CD4-positive, alpha-beta T cell treated with Interleukin-4 for 4 hours (primary cell): ENCODE measurements around the gene MEGF11.

ENCODE experiments used
- DNase-seq: peaks from one replicate; pipeline ENCODE4 v3.0.0-alpha.2; 2020

The MEGF11 gene

DNA sequence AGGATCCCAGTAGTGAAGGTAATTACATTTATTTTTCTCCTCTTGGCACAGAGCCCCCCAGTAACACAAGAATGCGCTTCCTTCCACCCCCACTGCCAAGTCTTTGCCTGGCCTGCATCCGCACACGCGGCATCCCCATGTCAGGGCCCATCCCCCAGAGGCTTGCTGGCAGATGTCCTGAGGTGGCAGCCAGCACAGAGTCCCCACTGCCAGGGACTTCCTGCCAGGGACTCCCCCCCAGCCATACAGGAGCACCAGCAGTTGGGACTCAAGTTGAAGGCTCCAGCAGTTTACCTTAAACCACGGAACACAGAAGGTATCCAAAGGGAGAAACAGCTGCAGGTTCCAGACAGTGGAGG lies 41.0 kb downstream of the MEGF11 start:
- DNase-seq: no peak

DNA sequence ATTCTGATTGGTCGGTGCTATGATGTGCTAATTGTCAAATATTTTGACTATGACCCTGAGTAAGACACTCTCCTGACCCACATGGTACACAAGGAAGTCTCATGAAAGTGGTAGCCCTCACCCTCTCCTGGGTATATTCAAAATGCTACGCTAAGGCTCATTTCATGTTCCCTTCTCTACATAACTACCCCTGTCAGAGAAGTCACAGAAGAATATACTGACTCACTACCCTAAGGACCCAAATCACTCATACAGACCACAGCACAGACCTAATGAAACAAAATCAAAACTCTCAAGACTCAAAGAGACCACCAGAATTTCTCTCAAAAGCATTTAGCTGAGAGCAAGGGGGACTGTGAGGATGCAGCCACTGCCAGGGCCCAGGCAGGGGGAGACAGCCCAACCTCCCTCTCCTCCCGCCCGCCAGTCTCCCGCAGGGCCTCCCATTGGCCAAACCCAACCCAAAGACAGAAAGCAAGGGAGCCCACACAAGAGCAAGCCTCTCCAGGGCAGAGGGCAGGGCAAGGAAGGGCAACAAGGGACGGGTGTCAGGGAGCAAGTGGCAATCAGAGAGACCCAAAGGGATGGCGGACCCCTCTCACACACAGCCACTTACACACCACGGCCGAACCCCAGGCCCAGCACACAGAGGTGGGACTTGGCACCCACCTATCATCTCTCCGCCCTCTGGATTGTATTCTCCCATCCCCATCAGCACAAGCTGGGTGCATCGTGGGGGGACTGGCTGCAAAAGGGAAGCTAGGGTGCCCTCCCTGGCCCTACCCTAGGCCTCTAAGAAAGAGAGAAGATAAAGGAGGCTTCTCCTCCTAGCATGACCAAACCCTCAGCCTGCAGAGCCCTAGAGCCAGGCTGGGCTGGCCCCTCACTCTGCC lies 41.6 kb downstream of the MEGF11 start:
- DNase-seq: no peak

DNA sequence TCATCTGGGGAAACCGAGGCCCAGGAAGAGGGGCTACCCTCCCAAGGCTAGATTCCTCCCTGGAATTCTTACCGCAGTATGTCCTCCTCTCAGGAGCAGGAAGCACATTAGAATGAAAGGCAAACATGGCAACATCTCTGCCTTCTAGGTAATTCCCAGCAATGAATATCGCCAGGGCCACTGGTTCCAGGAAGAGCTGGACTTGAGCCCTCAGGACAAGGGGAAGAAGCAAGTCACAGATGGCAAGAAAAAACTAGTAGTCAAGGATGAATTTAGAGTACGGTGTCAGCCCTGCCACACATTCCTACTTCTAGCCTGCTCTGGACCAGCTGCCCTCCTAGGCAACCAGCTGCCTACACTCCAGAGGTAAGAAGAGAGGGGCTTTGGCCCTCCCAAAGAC lies 42.9 kb downstream of the MEGF11 start:
- DNase-seq: no peak

DNA sequence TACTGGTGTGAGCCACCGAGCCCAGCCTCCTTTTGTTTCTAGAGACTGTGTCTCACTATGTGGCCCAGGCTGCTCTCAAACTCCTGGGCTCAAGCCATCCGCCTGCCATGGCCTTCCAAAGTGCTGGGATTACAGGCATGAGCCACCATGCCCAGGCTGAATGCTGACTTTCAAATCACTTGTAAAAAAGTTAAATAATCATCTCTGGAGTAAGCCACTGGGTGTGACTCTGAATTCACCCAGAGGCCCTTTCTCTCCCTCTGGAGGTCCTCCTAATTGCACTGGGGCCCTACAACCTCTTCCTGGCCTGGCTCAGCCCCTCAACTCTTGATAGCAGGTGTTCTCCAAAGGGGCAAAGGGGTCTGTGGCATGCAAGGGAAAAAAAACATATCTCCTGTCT lies 54.8 kb downstream of the MEGF11 start:
- no peak for DNase-seq

DNA sequence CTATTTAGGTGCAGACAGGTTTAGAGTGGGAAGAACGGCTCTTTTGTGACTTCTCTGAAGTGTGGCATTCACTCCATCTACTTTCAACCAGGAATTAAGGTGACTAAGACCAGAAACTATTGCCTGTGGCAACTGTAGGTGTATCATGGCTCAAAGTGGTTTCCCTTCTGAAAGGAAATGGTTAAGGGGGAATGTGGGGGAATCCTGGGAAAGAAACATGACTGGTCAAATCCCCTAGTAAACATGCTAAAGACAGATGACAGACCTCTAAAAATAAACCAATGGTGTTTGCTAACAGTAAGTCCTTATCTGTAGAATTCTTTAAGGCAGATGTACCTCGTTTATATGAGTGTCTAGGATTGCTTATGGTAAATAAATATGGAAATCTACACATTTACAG lies 56.9 kb downstream of the MEGF11 start:
- no peak for DNase-seq

DNA sequence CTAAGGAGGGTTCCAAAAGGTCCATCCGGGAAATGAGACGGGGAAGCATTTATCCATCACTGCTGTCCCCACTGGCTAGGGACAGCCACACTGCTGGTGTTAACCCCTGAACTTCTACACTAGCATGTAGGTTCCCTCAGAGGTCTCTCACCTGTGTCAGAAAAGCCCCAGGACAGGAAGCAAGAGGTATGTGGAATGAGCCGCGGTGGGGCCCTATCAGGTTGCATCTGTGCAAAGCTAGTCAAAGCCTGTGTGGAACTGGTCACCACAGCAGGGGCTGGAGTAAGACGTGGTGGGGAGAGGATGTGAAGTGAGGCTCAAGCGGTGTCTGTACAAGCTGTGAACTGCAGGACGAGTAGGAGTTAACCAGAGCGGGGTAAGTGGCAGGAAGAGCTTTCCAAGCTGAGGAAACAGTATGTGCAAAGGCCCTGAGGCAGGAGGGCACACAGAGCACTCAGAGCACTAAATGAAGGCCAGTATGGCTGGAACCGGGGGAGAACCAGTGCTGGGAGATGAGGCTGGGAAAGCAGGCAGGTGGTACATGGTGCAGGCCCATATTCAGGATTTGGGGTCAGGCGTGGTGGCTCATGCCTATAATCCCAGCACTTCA lies 57.8 kb downstream of the MEGF11 start:
- no peak for DNase-seq

DNA sequence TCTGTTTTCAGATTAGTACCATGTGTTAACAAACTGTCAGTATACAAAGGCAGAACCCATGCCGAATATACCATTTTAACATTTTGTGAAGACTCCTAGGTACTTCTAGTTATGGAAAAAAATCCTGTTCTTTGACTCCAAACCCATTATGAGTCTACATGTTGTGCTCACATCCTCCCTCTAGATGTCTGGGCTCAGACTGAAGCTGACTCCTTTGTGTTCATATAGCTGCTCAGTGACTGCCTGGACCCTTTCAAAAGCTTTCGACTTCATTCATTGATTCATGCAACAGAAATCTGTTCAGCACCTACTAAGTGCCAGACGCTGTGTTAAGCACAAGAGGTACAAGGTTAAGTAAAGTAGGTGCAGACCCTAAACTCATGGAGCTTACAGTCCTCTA lies 60.5 kb downstream of the MEGF11 start:
- no peak for DNase-seq

DNA sequence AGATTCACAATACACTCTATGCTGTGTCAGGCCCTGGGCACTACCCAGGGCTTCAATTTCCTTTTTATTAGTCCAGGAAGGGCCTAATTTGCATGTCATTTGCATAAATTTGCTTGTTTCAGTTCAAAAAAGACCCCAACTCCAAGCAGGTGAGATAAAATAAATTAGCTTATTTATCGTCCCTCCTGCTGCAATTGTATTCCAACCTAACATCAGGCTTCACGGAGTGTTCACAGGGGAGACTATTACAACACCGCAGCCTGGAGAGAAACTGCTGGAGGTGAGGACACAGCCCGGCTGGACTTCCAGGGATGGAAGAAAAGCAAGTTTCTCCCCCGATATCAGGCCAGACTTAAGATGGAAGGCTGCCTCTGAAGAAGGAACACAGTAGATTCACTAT lies 62.8 kb downstream of the MEGF11 start:
- no peak for DNase-seq

DNA sequence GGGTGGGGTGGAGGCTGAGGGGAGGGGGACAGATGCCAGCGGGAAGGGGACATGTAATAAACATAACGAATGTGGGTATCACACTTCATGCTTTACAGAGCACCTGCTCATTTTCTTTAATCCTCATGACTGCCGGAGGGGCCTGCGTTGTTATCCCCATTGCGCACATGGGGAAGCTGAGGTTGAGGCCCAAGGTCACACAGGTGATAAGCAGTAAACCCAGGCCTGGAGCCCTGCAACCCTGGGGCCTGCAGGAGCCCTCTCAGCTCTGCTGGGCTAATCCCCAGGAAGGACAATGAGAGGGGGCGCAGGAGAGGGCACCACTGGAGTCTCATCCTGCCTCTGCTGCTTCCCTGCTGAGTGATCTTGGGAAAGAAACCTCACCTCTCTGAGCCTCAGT lies 64.3 kb downstream of the MEGF11 start:
- no peak for DNase-seq

DNA sequence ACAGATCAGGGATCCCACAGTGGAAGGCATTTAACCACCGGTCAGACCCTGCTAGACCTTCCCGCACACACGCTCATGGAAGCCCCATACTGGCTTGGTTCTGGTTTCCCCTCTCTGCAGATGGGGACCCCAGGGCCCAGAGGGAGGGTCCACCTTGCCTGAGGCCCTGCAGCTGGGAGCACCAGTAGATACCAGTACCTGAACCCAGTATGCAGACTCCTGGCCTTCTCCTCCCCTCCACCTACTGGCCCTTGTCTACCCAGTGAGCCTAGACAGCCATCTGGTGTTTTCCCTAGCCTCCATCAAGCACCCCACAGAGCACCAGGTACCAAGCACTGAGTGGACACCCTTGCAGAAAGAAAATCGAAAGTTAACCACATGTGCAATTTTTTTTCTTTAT lies 65.1 kb downstream of the MEGF11 start:
- no peak for DNase-seq

DNA sequence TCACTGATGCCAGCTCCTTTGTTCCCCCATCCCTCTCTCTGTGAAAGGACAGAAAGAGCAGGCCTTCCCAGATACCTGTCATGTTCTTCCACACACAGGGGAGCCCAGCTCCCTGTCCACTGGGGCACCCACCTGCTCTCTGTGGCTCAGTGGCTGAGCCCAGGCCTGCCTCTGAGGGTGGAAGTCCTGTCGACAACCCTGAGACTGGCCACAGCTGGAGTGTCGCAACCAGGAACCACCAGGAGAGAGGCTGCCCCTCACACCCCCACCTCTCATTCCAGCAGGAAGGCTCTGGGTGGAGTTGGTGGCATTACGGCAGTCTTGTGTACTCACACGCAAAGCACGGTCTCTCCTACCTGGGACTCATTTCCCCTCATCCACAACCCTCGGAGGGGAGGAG lies 66.3 kb downstream of the MEGF11 start:
- DNase-seq: no peak

DNA sequence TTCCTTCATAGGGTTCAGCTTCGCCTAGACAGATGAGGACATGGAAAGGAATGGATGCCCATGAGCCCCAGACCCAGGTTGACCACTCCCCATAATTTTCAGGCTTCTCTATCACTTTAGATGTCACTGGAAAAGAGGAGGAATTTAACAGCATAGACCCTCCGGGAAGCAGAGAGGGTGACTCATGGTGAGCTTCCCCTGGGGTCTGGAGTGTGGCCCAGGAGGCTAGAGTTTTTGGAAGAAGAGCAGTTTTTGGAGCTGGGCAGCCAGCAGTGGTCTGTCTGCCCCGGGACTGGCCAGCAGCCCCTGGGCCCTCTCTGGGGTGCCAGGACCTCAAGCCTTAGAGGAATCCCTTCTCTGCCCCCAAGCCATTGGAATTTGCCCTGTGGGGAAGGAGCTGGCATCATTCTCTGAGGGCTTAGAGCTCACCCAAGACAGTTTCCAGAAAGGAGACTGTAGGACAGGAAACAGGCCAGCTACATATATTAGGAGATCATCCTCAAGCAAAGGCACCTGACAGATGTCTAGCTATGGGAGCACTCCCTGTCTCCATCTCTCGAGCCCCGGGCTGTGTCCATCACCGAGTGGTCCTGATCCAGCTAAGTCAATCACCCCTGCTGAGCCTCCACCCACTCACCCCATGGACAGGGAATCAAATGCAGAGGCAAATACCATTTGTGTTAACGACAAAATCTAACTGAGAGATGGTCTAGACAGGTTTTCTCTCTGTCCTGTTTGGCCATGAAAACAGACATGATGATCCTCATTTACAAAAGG lies 67.3 kb downstream of the MEGF11 start:
- no peak for DNase-seq

DNA sequence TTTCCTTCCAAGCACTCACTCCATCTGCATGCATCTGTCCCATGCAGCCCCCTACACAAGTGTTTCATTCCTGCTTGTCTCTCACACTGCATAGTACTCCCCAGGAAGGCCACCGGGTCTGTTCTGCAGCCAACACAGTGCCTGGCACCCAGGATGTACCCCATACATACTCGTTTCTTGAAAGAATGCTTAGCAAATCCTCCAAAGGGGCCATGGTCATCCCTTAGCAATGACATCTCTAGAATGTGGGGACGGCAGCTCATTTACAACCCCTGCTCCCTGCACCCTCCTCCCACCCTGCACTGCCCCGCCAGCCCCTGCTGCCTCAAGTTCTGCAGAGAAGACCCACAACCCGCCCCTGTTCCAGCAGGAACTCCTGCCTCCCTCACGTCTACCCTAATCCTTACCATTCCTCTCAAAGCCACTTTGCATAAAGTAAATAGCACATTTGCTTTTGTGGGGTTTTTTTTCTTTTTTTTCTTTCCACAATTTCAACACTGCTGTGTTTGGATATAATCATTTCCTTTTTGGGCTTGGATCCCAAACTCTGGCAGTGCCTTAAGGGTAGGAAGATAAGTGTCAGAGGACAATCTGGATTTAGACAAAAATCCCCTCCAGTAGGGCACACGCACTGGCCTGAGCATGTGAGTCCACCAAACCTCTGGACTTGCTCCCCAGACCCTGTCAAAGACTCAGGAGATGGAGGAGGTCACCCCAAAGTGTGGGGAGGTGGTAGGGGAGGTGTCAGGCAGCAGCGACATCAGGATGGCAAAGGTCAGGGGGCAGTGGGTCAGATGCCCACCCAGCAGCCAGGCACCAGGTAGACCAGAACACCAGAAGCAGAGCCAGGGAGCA lies 68.4 kb downstream of the MEGF11 start:
- no peak for DNase-seq

DNA sequence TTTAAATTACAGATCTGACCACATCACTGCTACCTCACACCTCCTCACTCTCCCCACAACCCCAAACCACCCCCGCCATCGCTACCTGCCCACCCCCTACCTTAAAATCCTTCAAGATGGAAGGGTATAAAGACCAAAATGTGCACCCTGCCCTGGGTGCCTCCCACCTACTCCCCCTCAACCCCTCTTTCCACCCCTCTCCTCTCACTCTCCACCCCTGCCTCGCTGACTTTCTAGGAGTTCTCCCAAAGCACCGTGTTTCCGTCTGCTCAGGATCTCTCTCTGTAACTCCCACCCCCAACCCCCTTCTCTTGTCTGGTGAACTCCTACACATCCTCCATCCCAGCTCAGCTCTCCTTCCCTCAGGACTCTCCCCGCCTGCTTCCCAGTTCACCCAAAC lies 69.1 kb downstream of the MEGF11 start:
- DNase-seq: no peak

DNA sequence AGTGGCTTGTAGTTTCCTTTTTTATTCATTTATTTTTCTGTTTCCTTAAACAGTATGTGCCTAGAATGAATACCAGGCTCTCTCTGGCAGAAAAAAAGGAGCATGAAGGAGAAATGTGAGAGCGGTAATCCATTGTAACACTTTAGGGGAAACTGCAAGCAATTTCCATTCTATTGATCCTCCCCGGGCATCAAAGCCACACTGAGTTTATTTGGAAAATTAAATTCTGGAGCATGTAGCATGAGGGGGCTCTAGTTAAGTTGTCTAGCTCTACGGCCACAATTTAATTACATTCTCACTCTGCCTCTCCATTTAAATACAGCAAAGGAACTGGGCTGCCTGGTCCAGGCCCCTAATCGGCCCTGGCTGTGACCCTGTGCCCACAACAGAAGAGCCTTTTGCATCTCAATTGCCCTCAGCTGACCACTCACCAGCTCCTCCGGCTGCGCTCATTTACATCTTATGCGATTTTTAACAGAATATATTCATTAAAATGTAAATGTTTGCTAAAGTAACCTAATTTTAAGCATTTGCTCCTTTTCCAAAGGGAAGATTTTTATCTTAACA lies 72.9 kb downstream of the MEGF11 start:
- DNase-seq: no peak

DNA sequence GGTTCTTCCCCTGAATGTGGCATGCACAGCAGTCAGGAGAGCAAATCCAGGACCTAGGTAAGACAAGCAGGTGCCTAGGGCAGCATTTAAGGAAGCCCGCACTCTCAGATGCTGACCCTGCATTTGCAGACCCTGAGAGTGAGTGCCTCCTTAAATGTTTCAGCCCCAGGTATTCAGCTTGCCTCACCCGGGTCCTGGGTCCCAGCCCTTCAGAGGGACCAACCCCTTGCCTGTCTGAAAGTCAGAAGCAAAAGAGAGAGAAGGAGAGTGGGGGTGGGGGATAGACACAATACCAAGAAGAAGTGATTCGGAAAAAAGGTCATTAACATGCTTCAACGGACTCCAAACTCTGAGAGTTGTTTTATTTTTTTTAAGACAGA lies 75.0 kb downstream of the MEGF11 start:
- DNase-seq: no peak

DNA sequence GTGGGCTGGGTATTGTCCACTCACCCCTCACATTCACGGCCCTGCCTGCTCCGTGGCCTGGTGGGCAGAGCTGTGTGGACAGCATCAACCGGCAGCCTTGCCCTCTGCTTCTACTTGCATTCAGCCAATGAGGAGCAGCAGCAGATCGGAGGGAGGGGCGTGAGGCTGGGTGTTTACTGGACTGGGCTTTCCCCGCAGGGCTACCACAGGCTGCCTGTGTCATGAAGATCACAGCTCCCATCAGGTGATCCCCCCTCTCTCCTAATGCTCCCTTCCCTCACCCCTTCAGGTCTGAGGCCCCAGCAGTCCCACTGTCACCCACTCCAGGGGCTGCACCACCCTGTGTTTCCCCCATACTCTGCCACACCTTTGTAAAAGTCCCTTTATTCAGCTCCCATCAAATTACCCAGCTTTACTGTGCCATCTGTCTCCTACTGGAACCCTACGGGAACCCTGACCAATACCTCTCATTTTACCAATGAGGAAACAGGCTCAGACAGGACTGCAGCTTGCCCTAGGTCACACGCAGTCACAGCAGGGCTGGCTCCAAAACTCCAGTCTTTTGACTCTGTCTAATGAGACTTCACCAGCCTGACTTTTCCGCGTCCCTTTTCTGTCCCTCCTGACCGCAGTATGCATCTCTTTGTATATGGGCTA lies 81.1 kb downstream of the MEGF11 start:
- DNase-seq: no peak

DNA sequence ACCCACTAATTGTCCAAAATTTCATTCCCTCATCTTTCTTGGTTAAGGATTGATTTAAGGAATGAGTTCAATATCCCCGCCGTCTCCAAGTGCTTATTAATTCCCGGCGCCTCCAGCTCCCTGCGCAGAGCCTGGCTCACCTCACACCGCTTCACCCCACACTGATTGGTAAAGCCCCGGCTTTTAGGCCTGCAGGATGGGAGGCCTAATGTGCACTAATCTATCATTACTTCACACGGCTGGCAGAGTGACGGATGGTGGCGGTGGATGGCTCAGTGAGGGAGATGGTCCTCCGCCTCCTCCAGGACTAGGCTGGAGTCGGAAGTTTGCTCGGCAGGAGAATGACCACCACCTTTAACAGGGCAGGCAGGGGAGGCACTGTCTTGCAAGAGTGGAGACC lies 81.7 kb downstream of the MEGF11 start:
- no peak for DNase-seq

DNA sequence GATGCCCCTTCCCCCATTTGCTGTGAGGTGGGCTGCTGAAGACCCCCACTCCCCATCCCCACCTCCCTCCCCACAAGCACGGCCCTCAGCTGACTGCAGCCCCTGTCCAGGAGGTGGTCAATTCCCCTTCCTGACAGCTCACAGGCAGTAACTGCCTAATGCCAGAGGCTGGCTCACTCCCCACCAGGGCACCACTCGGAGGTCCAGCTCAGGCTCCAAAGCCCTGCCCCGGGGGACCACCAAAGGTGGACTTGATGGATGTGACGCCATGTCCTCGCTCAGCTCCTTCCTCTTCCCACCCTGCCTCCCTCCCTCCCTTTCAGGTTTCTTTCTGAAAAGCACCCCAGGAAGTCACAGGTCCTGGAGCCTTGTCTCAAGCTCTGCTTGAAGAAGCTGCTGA lies 82.8 kb downstream of the MEGF11 start:
- no peak for DNase-seq

DNA sequence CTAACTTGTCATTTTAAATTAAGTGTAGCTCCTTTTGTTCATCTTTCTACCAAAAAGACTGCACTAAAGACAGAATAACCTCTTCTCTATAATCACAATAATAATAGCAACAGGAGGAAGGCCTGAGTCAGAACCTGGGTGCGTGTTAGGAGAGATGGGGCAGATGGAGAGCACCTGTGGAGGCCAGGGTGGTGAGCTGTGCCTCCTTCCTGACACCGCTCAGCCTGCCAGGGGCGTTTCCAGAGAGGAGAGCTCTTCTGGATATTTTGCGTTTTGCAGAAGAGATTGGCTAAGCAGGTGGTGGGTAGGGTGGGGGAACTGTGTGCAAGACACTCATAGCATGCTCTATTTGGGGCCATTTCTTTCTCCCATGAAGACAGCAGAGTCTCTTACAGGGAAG lies 83.5 kb downstream of the MEGF11 start:
- DNase-seq: no peak

DNA sequence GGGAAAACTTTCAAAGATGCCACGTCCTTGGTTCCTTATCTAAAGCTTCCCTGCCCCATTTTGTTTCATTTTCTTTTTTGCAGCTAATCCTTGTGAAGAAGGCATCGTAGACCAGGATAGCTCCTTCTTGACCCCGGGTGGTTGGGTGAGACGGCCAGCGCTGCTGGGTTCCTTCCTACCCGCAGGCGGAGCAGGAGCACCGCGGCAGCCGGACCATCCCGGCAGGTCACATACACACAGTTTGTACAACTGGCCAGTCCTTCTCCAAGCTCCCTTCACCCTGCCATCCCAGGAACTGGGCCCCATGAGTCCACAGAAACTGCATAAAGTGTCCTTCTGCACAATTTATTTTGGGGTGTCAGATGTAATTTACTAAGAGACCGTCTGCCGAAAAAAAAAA lies 83.9 kb downstream of the MEGF11 start:
- no peak for DNase-seq

DNA sequence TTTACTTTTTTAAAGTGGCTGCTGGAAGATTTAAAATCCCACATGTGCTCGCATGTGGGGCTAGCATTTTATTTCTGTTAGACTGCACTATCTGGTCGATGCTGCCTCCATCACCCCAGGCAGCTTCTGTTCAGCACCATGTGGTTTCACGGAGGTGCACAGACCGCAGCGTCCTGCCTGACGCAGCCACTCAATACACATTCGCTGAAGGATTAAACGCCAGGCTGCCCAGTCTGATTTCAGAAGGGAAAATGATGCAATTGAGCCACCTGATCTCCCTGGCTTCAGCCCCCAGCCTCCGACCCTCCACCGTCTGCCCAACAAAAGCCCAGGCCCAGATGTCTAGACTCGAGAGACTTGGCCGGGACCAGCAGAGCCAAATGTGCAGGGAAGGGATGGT lies 84.5 kb downstream of the MEGF11 start:
- DNase-seq: no peak
